ENCODE data around the gene CXCL6. TPM values are rescaled to one million over a fixed set of nuclear protein-coding genes. Genes with fewer than 3 reads are reported as not detected.

CXCL6 gene
- total RNA-seq, 1 donor from 2014 or later = not detected

DNA sequence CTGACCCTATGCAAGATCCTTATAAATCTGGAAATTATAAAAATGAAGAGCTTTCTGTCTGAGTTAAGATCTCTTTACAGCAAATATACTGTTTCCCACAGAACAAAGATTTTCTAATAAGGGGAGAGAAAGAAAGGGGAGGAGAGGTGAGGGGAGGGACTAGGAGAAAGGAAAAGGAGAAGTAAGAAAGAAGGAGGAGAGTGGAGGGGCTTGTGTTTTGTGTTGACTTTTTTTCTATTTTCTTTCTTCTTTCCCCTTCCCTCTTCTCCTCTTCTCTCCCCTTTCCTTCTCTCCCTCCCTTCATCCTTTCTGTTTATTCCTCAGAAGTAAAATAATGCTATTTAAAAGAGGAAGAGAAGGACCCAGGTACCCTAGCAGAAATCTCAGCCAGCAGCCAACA is 6.2 kb downstream of the CXCL6 start:
- intact Hi-C loops (cut with micrococcal nuclease) = no loop called here

GRCh38 chr4:73843369-73843768 is 6.9 kb downstream of the CXCL6 start:
- intact Hi-C loops (cut with micrococcal nuclease) = no loop called here

DNA sequence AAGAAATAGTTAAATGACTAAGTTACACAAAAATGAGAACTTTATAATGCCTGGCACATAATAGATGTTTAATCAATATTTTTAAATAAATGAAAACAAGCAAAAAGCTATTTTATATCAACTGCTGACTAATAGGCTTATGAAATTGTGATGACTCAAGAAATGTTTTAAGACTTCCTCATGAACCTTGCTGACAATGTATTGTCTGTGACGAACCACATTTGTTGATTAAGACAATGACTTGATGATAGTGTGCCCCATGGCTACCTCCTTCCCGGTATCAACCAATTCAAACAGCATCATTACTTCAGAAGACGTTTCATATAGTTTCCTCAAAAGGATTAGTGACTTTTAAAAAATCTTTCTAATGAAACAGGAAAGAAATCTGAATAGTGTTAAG is 7.9 kb downstream of the CXCL6 start:
- intact Hi-C loops (cut with micrococcal nuclease) = no loop called here

GRCh38 chr4:73844806-73845205 is 8.3 kb downstream of the CXCL6 start:
- intact Hi-C loops (cut with micrococcal nuclease) = no loop called here

- intact Hi-C loops (cut with micrococcal nuclease) = no loop called here
Measured at GRCh38 chr4:73847526-73848182, 11.2 kb downstream of the CXCL6 start.

DNA sequence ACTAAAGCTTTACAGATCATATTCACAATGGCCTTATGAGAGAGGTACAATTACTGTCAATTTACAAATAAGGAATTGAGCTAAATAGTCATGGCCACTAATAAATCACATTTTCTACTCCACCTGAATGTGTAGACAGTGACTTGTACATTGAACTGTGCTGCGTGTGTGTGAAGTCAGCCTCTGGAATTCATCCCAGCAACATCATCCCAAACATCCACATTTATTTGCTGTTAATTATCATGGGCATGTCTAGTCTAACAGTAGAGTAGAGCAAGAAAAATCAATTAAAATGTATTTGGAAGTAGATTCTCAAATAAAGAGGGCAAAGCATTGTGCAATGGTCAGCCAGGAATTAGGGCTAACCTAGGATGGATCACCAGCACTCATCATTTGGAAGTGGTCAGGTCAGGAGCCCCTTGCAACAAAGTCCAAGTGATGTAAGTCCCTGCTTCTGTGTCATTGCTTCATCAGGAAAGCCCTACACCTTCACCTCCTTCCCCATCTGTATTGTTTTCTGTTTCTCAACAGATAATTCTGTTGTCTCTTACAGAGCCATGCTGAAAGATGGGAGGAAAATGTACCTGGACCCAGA is 11.8 kb downstream of the CXCL6 start:
- intact Hi-C loops (cut with micrococcal nuclease) = no loop called here

GRCh38 chr4:73850261-73850970 is 13.9 kb downstream of the CXCL6 start:
- intact Hi-C loops (cut with micrococcal nuclease) = no loop called here

DNA sequence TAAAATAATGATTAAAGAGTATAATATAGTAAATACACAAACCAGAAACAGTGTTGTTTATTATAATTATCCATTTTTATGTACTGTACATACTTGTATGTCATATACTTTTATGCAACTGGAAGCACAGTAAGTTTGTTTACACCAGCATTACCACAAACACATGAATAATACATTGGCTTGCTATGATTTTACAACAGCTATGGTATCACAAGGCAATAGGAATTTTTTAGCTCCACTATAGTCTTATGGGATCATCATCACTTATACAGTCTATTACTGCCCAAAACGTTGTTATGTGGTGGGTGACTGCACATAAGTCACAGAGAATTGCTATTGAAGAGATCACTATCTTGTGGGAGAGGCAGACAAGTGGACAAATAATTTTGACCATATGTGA is 14.8 kb downstream of the CXCL6 start:
- intact Hi-C loops (cut with micrococcal nuclease) = no loop called here

GRCh38 chr4:73852771-73853170 is 16.3 kb downstream of the CXCL6 start:
- intact Hi-C loops (cut with micrococcal nuclease) = no loop called here

DNA sequence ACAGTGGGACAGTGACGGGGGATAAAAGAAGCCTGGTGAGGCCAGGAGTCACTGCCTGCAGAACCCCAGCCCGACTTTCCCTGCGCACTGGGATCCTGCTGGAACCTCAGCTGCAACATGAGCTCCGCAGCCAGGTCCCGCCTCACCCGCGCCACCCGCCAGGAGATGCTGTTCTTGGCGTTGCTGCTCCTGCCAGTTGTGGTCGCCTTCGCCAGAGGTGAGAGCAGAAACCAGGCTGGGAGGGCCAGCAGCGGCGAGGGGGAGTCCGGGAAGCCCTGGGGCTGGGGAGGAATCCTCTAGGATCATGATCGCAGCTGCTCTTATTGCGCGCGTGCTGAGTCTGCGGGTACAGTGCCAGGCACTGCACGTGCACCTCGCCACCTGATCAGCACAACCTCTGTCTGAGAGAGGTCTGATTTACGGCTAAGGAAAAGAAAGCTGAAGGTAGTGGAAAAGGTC is 16.8 kb downstream of the CXCL6 start, which contains the start of gene PF4V1:
Gene PF4V1 (plus strand): TSS at position 51 of the 459 bp plus-strand sequence. CDS start 67 bp downstream, at position 118.
- intact Hi-C loops (cut with micrococcal nuclease) = no loop called here

GRCh38 chr4:73853718-73854473 is 17.4 kb downstream of the CXCL6 start:
- intact Hi-C loops (cut with micrococcal nuclease) = no loop called here

DNA sequence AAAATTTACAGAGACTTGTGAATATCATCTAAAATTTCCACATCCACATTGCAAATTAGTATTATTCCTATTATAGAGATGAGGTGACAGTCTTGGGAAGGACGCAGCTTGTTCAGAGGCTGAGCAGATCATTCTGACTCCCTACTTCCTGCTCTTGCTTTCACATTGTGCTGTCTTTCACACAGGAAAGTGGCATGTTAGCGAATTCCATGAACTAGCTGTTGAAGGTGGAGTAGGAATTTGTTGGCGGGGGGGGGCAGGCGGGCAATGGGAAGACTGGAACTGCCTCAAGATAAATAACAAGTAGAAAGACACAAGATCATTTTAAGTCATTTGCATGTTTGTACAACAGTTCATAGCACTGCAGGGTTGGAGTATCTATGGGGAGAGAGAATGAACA is 18.9 kb downstream of the CXCL6 start:
- intact Hi-C loops (cut with micrococcal nuclease) = no loop called here

GRCh38 chr4:73856518-73856917 is 20.0 kb downstream of the CXCL6 start:
- intact Hi-C loops (cut with micrococcal nuclease) = no loop called here

DNA sequence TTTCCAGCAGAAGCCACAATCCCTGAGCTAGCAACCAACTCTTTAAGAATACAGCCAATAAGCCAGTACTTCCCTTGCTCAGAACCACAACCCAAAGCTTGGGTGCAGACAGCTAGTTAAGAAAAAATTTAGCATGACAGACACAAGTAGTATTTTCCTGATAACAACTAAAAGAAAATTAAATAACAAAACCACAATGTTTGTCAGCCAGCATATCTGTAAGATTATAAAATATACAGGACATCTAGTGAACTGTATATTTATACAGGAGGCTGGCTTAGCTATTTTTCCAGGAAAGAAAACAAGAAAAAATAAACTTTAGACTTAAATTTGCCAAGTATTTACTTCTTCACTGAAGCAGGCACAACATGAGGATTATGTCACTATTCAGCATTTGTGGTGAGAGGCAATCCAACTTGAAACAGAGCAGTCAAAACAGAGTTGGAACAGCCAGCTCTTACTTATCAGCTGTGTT is 23.2 kb downstream of the CXCL6 start:
- intact Hi-C loops (cut with micrococcal nuclease) = loop anchor here (5.0 kb wide), 1 partner anchor 197 kb away; no protein-coding TSS in a partner anchor

- intact Hi-C loops (cut with micrococcal nuclease) = loop anchor here (5.0 kb wide), 1 partner anchor 198 kb away; no protein-coding TSS in a partner anchor
Measured at GRCh38 chr4:73860181-73860580, 23.7 kb downstream of the CXCL6 start.

- intact Hi-C loops (cut with micrococcal nuclease) = loop anchor here (5.0 kb wide), 1 partner anchor 199 kb away; no protein-coding TSS in a partner anchor
Measured at GRCh38 chr4:73860917-73861316, 24.4 kb downstream of the CXCL6 start.

GRCh38 chr4:73862322-73862721 is 25.8 kb downstream of the CXCL6 start:
- intact Hi-C loops (cut with micrococcal nuclease) = loop anchor here (5.0 kb wide), 1 partner anchor 200 kb away; no protein-coding TSS in a partner anchor

DNA sequence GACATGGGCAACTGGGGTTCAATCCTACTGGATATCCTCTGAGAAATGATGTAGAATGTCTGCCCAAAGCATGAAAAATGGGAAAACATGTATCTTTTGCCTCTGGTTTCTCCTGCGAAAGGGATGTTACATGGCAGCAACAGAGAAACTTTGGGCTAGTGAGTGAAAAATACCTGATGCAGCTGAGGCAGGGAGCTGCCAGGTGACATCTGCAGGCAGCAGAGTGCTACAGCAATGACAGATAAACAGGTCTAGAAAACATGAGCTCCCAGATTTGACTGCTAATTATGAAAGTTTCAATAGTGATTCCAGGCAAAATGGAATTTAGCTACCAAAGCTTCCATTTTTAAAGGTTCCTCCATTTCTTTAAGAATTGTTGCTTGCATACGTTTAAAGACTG is 27.9 kb downstream of the CXCL6 start:
- intact Hi-C loops (cut with micrococcal nuclease) = loop anchor here (5.0 kb wide), 1 partner anchor 202 kb away; no protein-coding TSS in a partner anchor

DNA sequence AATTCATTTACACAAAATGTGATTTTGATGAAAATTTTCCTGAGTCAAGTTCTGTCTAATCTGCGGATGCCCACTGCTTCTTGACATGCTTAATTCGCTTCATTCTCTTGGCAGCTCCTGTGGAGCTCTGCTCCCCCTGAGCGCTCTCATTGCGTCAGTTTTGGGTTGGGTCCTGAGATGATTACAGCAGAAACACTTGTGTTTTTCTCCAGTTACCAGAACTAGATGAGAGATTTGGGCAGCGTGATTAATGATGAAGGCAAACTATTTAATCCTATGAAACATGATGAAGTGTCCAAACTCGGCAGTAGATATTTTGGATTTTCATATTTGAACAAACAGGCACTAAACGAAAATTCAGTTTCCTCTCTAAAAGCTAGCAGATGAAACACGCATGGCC is 28.5 kb downstream of the CXCL6 start:
- intact Hi-C loops (cut with micrococcal nuclease) = loop anchor here (5.0 kb wide), 1 partner anchor 203 kb away; no protein-coding TSS in a partner anchor

DNA sequence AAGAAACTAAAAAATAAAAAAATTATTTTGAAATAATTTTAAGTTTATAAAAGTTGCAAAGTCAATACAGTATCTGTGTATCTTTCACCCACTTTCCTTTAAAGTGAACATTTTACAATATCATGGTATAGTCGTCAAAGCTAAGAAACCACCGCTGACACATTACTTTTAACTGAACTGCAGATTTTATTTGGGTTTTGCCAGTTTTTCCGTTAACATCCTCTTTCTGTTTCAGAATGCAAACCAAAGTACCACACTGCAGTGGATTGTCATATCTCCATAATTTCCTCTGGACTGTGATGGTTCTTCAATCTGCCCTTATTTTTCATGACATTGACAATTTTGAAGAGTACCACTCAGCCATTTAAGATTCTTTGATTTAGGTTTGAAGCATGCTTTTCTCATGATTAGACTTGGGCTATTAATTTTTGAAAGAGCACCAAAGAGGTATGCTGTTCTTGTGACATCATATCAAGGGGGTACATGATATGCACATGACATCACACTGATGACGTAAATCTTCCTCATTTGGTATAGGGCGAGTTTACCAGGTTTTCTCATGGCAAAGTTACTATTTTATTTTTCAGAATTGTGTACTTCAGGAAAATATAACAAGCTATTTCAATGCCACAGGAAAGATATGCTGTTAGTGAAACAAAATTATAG is 29.1 kb downstream of the CXCL6 start:
- intact Hi-C loops (cut with micrococcal nuclease) = no loop called here

DNA sequence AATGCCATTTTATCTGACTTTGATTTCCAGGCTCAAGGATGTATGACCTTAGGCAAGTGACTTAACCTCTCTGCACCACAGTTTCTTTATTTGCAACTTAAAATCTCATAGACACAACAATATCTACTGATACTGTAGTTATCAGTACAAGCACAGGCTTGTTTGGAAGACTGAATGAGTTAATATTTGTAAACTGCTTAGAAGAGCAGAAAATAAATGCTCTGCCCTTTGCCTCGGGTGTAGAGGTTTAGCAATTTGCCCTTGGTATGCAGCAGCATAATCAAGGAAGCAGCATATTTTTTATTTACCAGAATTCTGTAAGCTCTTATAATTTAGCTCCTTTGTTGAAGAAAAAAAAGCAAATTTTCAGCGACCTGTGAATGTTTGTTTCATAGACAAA is 29.8 kb downstream of the CXCL6 start:
- intact Hi-C loops (cut with micrococcal nuclease) = no loop called here

Measured in T-helper 2 cell treated with Interferon-gamma antibody and Interleukin-4, amounts not matched to agents 100 ng/mL and 5 ng/mL, for 36 hours (primary cell).